Muscle layer of colon (tissue), 2 donors: ENCODE data around the gene CHML.

ENCODE experiments used
- H3K27ac ChIP-seq: one replicate; pipeline ENCODE4 v1.7.0; 2013; ENCODE audit warnings: low read depth, mild to moderate bottlenecking, low read length, moderate library complexity
- H3K27me3 ChIP-seq, 2 donors: one replicate each; pipeline ENCODE4 v1.7.0; 2013; ENCODE audit warnings: low read length in 2 of 2, mild to moderate bottlenecking in 2 of 2; ENCODE audit not compliant: insufficient read depth in 2 of 2, control insufficient read depth in 1 of 2
- H3K36me3 ChIP-seq: one replicate; pipeline ENCODE4 v1.7.0; 2013; ENCODE audit warnings: mild to moderate bottlenecking, low read length; ENCODE audit not compliant: insufficient read depth
- H3K4me1 ChIP-seq: one replicate; pipeline ENCODE4 v1.7.0; 2013; ENCODE audit warnings: mild to moderate bottlenecking, low read length; ENCODE audit not compliant: insufficient read depth
- H3K4me3 ChIP-seq, 2 donors: one replicate each; pipeline ENCODE4 v1.7.0; 2013; ENCODE audit warnings: low read length in 2 of 2, low read depth in 1 of 2, mild to moderate bottlenecking in 1 of 2, moderate library complexity in 1 of 2
- H3K9ac ChIP-seq: one replicate; pipeline ENCODE4 v1.7.0; 2013; ENCODE audit warnings: low read length
- H3K9me3 ChIP-seq: one replicate; pipeline ENCODE4 v1.7.0; 2013; ENCODE audit warnings: mild to moderate bottlenecking, low read length
- donor health status: abdominal sarcoma.
- donor health status: Adenocarcinoma of cecum.

The CHML gene

GRCh38 chr1:241614572-241614971, 25.6 kb downstream of the CHML start:
- H3K27ac ChIP-seq, result no peak overlapping the region
- H3K36me3 ChIP-seq, result no peaks in the 10 kb centered on the region
- H3K9ac ChIP-seq, result no peak overlapping the region
- no peaks in the 10 kb centered on the region for H3K4me1 ChIP-seq
- H3K9me3 ChIP-seq, result no peaks in the 10 kb centered on the region
- H3K4me3 ChIP-seq, result no peak overlapping the region
- H3K27me3 ChIP-seq, result no peaks in the 10 kb centered on the region

GRCh38 chr1:241614144-241614543, 26.0 kb downstream of the CHML start:
- H3K4me1 ChIP-seq, result no peaks in the 10 kb centered on the region
- H3K4me3 ChIP-seq, result no peak overlapping the region
- no peak overlapping the region for H3K9ac ChIP-seq
- H3K27me3 ChIP-seq, result no peaks in the 10 kb centered on the region
- no peaks in the 10 kb centered on the region for H3K9me3 ChIP-seq
- no peak overlapping the region for H3K27ac ChIP-seq
- H3K36me3 ChIP-seq, result no peaks in the 10 kb centered on the region

GRCh38 chr1:241612533-241613477, 27.4 kb downstream of the CHML start:
- Histone ChIP-seq H3K4me3 (no peak overlapping the region), H3K27me3 (no peaks in the 10 kb centered on the region), H3K9ac (no peak overlapping the region), H3K4me1 (no peaks in the 10 kb centered on the region), H3K36me3 (no peaks in the 10 kb centered on the region), H3K27ac (no peak overlapping the region), H3K9me3 (no peaks in the 10 kb centered on the region)

- no peaks in the 10 kb centered on the region for H3K9me3 ChIP-seq
- H3K36me3 ChIP-seq, result no peaks in the 10 kb centered on the region
- H3K4me3 ChIP-seq, result no peak overlapping the region
- no peak overlapping the region for H3K9ac ChIP-seq
- H3K4me1 ChIP-seq, result no peaks in the 10 kb centered on the region
- H3K27ac ChIP-seq, result no peak overlapping the region
- H3K27me3 ChIP-seq, result no peaks in the 10 kb centered on the region
These were observed 28.4 kb downstream of the CHML start for GRCh38 chr1:241611736-241612135.

GRCh38 chr1:241611063-241611462, 29.1 kb downstream of the CHML start:
- no peaks in the 10 kb centered on the region for H3K9me3 ChIP-seq
- no peak overlapping the region for H3K4me3 ChIP-seq
- no peaks in the 10 kb centered on the region for H3K4me1 ChIP-seq
- no peak overlapping the region for H3K27ac ChIP-seq
- H3K36me3 ChIP-seq, result no peaks in the 10 kb centered on the region
- no peak overlapping the region for H3K9ac ChIP-seq
- no peaks in the 10 kb centered on the region for H3K27me3 ChIP-seq

- no peaks in the 10 kb centered on the region for H3K4me1 ChIP-seq
- H3K9me3 ChIP-seq, result no peaks in the 10 kb centered on the region
- H3K27ac ChIP-seq, result no peak overlapping the region
- no peak overlapping the region for H3K4me3 ChIP-seq
- H3K36me3 ChIP-seq, result no peaks in the 10 kb centered on the region
- H3K9ac ChIP-seq, result no peak overlapping the region
- no peaks in the 10 kb centered on the region for H3K27me3 ChIP-seq
These were observed 29.9 kb downstream of the CHML start for GRCh38 chr1:241610056-241610815.

- Histone ChIP-seq H3K4me1 (no peaks in the 10 kb centered on the region), H3K4me3 (no peak overlapping the region), H3K27ac (no peak overlapping the region), H3K9ac (no peak overlapping the region), H3K36me3 (no peaks in the 10 kb centered on the region), H3K27me3 (no peaks in the 10 kb centered on the region), H3K9me3 (no peaks in the 10 kb centered on the region)
These were observed 31.7 kb downstream of the CHML start for GRCh38 chr1:241608379-241609033.

- H3K9ac ChIP-seq, result no peak overlapping the region
- no peaks in the 10 kb centered on the region for H3K4me1 ChIP-seq
- H3K36me3 ChIP-seq, result no peaks in the 10 kb centered on the region
- no peak overlapping the region for H3K27ac ChIP-seq
- H3K9me3 ChIP-seq, result no peaks in the 10 kb centered on the region
- no peaks in the 10 kb centered on the region for H3K27me3 ChIP-seq
- no peak overlapping the region for H3K4me3 ChIP-seq
These were observed 32.7 kb downstream of the CHML start for GRCh38 chr1:241607497-241607896.

- Histone ChIP-seq H3K9ac (no peak overlapping the region), H3K9me3 (no peaks in the 10 kb centered on the region), H3K4me3 (no peak overlapping the region), H3K4me1 (no peaks in the 10 kb centered on the region), H3K27me3 (no peaks in the 10 kb centered on the region), H3K36me3 (no peaks in the 10 kb centered on the region), H3K27ac (no peak overlapping the region)
These were observed 33.6 kb downstream of the CHML start for GRCh38 chr1:241606544-241606943.

GRCh38 chr1:241605146-241605805, 34.9 kb downstream of the CHML start:
- H3K9me3 ChIP-seq, result no peaks in the 10 kb centered on the region
- H3K27ac ChIP-seq, result no peak overlapping the region
- H3K4me1 ChIP-seq, result no peaks in the 10 kb centered on the region
- H3K27me3 ChIP-seq, result no peaks in the 10 kb centered on the region
- no peak overlapping the region for H3K9ac ChIP-seq
- H3K36me3 ChIP-seq, result no peaks in the 10 kb centered on the region
- no peak overlapping the region for H3K4me3 ChIP-seq

GRCh38 chr1:241603731-241604245, 36.4 kb downstream of the CHML start:
- Histone ChIP-seq H3K4me1 (no peaks in the 10 kb centered on the region), H3K27me3 (no peaks in the 10 kb centered on the region), H3K9ac (no peak overlapping the region), H3K36me3 (no peaks in the 10 kb centered on the region), H3K27ac (no peak overlapping the region), H3K9me3 (no peaks in the 10 kb centered on the region), H3K4me3 (no peak overlapping the region)
